ENCODE data around the gene STARD10.
"Not testable (repeated sequence)": the region's sequence is repeated elsewhere in the genome, so short reads cannot be mapped to it uniquely, and the experiment has no call there.

Gene STARD10

GRCh38 chr11:72793425-72794367, at the start of gene STARD10:
Gene STARD10, minus strand, starts transcription at chr11:72794047. Its CDS starts 12,866 bp downstream, at chr11:72781181.
- peak; percentile 95 for DNase-seq

GRCh38 chr11:72842653-72843330, 48.9 kb upstream of the STARD10 start:
- no peak for DNase-seq

- no peak for DNase-seq
Measured at GRCh38 chr11:72842126-72842525, 48.3 kb upstream of the STARD10 start.

- no peak for DNase-seq
Measured at GRCh38 chr11:72841397-72841796, 47.5 kb upstream of the STARD10 start.

- DNase-seq = no peak
Measured at GRCh38 chr11:72840780-72841179, 46.9 kb upstream of the STARD10 start.

GRCh38 chr11:72838691-72839305, 45.0 kb upstream of the STARD10 start:
- no peak for DNase-seq

- DNase-seq = no peak
Measured at GRCh38 chr11:72836111-72836510, 42.3 kb upstream of the STARD10 start.

- no peak for DNase-seq
Measured at GRCh38 chr11:72834905-72835304, 41.1 kb upstream of the STARD10 start.

GRCh38 chr11:72833811-72834493, 40.1 kb upstream of the STARD10 start:
- DNase-seq = no peak

- DNase-seq = no peak
Measured at GRCh38 chr11:72833083-72833733, 39.4 kb upstream of the STARD10 start.

GRCh38 chr11:72832301-72833082, 38.6 kb upstream of the STARD10 start:
- no peak for DNase-seq

- peak; percentile 69 for DNase-seq
Measured at GRCh38 chr11:72831521-72832300, 37.9 kb upstream of the STARD10 start.

GRCh38 chr11:72829884-72830533, 36.2 kb upstream of the STARD10 start:
- no peak for DNase-seq

GRCh38 chr11:72829178-72829577, 35.3 kb upstream of the STARD10 start:
- DNase-seq = no peak

- no peak for DNase-seq
Measured at GRCh38 chr11:72828692-72829101, 34.9 kb upstream of the STARD10 start.

- no peak for DNase-seq
Measured at GRCh38 chr11:72828081-72828567, 34.3 kb upstream of the STARD10 start.

- DNase-seq = not testable (repeated sequence)
Measured at GRCh38 chr11:72827656-72828055, 33.8 kb upstream of the STARD10 start.

GRCh38 chr11:72826942-72827480, 33.2 kb upstream of the STARD10 start:
- DNase-seq = no peak

GRCh38 chr11:72826191-72826941, 32.5 kb upstream of the STARD10 start:
- no peak for DNase-seq
